Neural cell (in vitro differentiated cells): ENCODE measurements around the gene PRIMA1. TPM values are rescaled to one million over a fixed set of nuclear protein-coding genes. Genes with fewer than 3 reads are reported as not detected.

Experiments
- H2AFZ ChIP-seq: fragments of 200-600, 300-800 bp; sonication (generic), shearing (Covaris generic); 2 replicates; pipeline ENCODE4 v1.6.0; 2014; ENCODE audit warnings: low read depth, mild to moderate bottlenecking, antibody characterized with exemption, low read length, moderate library complexity
- H3F3A ChIP-seq: fragments of 200-600 bp; shearing (Covaris generic); 2 replicates; pipeline ENCODE4 v1.6.1; 2016; ENCODE audit warnings: mild to moderate bottlenecking, moderate library complexity, mixed read lengths, antibody characterized with exemption, low read length; ENCODE audit not compliant: insufficient read depth, poor library complexity, severe bottlenecking
- H3K27ac ChIP-seq: fragments of 200-600, 300-800 bp; sonication (generic), shearing (Covaris generic); 2 replicates; pipeline ENCODE4 v1.5.1; 2014; ENCODE audit warnings: mild to moderate bottlenecking, low read length, moderate library complexity
- H3K27me3 ChIP-seq: fragments of 300-800, 200-600 bp; sonication (generic), shearing (Covaris generic); 2 replicates; pipeline ENCODE4 v1.6.0; 2014; ENCODE audit warnings: mild to moderate bottlenecking, low read depth, low read length, moderate library complexity; ENCODE audit not compliant: insufficient read depth
- H3K36me3 ChIP-seq: fragments of 300-800, 200-600 bp; sonication (generic), shearing (Covaris generic); 2 replicates; pipeline ENCODE4 v1.5.1; 2014; ENCODE audit warnings: mild to moderate bottlenecking, antibody characterized with exemption, low read length, moderate library complexity; ENCODE audit not compliant: insufficient read depth
- H3K4me2 ChIP-seq: fragments of 300-800, 200-600 bp; sonication (generic), shearing (Covaris generic); 2 replicates; pipeline ENCODE4 v1.6.0; 2014; ENCODE audit warnings: mild to moderate bottlenecking, low read length
- H3K4me3 ChIP-seq: fragments of 300-800, 200-600 bp; sonication (generic), shearing (Covaris generic); 2 replicates; pipeline ENCODE4 v1.5.1; 2014; ENCODE audit warnings: mild to moderate bottlenecking, low read length, moderate library complexity
- H3K79me2 ChIP-seq: fragments of 200-600 bp; shearing (Covaris generic); replicated peaks from 2 replicates; pipeline ENCODE4 v1.6.0; 2014; ENCODE audit warnings: mild to moderate bottlenecking, low read length, moderate library complexity; ENCODE audit not compliant: insufficient read depth
- H3K9ac ChIP-seq: fragments of 300-800, 200-600 bp; sonication (generic), shearing (Covaris generic); 2 replicates; pipeline ENCODE4 v1.6.1; 2016; ENCODE audit warnings: mild to moderate bottlenecking, low read length, mixed read lengths
- H3K9me2 ChIP-seq: fragments of 200-600 bp; shearing (Covaris generic); 2 replicates; pipeline ENCODE4 v1.6.1; 2016; ENCODE audit warnings: mild to moderate bottlenecking, low read length, mixed read lengths; ENCODE audit not compliant: insufficient read depth
- H3K9me3 ChIP-seq: fragments of 200-600, 300-800 bp; sonication (generic), shearing (Covaris generic); 2 replicates; pipeline ENCODE4 v1.6.1; 2016; ENCODE audit warnings: mild to moderate bottlenecking, mixed run types, low read length, moderate library complexity, mixed read lengths
- H4K20me1 ChIP-seq: fragments of 200-600 bp; shearing (Covaris generic); 2 replicates; pipeline ENCODE4 v1.6.1; 2016; ENCODE audit warnings: mild to moderate bottlenecking, mixed run types; ENCODE audit not compliant: insufficient read depth
- EP300 ChIP-seq: fragments of 450-650 bp; conservative IDR thresholded peaks from 2 replicates; pipeline ENCODE4 v1.6.1; 2014; ENCODE audit warnings: antibody characterized with exemption, mild to moderate bottlenecking, moderate library complexity; ENCODE audit not compliant: poor library complexity, severe bottlenecking
- EZH2 ChIP-seq: fragments of 200-600, 300-800 bp; shearing (Covaris generic), sonication (generic); IDR thresholded peaks from 2 replicates; pipeline ENCODE4 v1.6.1; 2014; ENCODE audit warnings: antibody characterized with exemption, low read length, borderline replicate concordance, mild to moderate bottlenecking; ENCODE audit not compliant: insufficient read depth, poor library complexity, severe bottlenecking
- MXI1 ChIP-seq: fragments of 450-650 bp; conservative IDR thresholded peaks from 2 replicates; pipeline ENCODE4 v1.6.1; 2014; ENCODE audit warnings: antibody characterized with exemption, mild to moderate bottlenecking; ENCODE audit not compliant: poor library complexity, severe bottlenecking
- POLR2AphosphoS5 ChIP-seq: IDR thresholded peaks from 2 replicates; pipeline ENCODE4 v1.6.1; 2012
- RAD21 ChIP-seq: fragments of 450-650 bp; conservative IDR thresholded peaks from 2 replicates; pipeline ENCODE4 v1.6.1; 2014; ENCODE audit warnings: antibody characterized with exemption, mild to moderate bottlenecking, moderate library complexity
- SMC3 ChIP-seq: fragments of 450-650 bp; conservative IDR thresholded peaks from 2 replicates; pipeline ENCODE4 v1.6.1; 2014; ENCODE audit warnings: antibody characterized with exemption, mild to moderate bottlenecking, moderate library complexity; ENCODE audit not compliant: poor library complexity
- TAF1 ChIP-seq: IDR thresholded peaks from 2 replicates; pipeline ENCODE4 v1.6.1; 2012; ENCODE audit warnings: low read depth
- polyA plus RNA-seq: library from polyadenylated mRNA; depleted of rRNA; stranded (reverse); fragments of >200 nt; gene quantifications from 2 replicates; pipeline ENCODE4 v1.2.3, GENCODE V29; 2014
- TF ChIP-seq, protein P1 (sequence below): IDR thresholded peaks from 2 replicates; pipeline ENCODE4 v1.6.1; 2012; ENCODE audit warnings: borderline replicate concordance
- TF ChIP-seq, protein P2 (sequence below): fragments of 450-650 bp; IDR thresholded peaks from 2 replicates; pipeline ENCODE4 v1.5.1; 2014; ENCODE audit warnings: antibody characterized with exemption, mild to moderate bottlenecking, moderate library complexity; ENCODE audit not compliant: poor library complexity, severe bottlenecking

Gene PRIMA1
- polyA plus RNA-seq, 1 donor from 2014 or later = not detected

DNA sequence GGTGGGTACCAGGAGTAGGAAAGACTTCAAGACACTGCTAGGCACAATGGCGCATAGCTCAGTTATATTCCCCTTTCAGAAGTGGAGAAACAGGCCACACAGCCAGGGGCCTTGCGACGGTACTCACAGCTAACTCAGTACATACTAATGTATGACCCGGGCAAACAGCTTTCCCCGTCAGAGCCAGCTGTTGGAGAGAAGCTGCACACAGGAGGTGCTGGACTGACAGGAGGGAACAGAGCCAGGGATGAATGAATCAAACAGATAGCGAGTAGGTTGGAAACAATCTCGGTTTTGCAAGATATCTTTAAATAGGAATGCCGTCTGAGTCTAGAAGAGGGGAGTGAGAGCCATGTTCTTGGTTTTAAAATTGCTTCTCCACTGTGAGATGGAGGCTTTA, 45.5 kb downstream of the PRIMA1 start:
- H3K4me2 ChIP-seq = no peak overlapping the region
- no peaks in the 10 kb centered on the region for H3K9me3 ChIP-seq
- H3K27ac ChIP-seq = no peak overlapping the region
- no peak overlapping the region for H3K4me3 ChIP-seq
- no peaks in the 10 kb centered on the region for H3K36me3 ChIP-seq
- H3K27me3 ChIP-seq = no peaks in the 10 kb centered on the region
- H2AFZ ChIP-seq = no peak overlapping the region
- no peaks in the 10 kb centered on the region for H3K9me2 ChIP-seq
- TF ChIP-seq RAD21 (no peak), TAF1 (no peak), POLR2AphosphoS5 (no peak), EZH2 (no peak), EP300 (no peak), SMC3 (no peak), MXI1 (no peak)
- TF ChIP-seq, protein P1, sequence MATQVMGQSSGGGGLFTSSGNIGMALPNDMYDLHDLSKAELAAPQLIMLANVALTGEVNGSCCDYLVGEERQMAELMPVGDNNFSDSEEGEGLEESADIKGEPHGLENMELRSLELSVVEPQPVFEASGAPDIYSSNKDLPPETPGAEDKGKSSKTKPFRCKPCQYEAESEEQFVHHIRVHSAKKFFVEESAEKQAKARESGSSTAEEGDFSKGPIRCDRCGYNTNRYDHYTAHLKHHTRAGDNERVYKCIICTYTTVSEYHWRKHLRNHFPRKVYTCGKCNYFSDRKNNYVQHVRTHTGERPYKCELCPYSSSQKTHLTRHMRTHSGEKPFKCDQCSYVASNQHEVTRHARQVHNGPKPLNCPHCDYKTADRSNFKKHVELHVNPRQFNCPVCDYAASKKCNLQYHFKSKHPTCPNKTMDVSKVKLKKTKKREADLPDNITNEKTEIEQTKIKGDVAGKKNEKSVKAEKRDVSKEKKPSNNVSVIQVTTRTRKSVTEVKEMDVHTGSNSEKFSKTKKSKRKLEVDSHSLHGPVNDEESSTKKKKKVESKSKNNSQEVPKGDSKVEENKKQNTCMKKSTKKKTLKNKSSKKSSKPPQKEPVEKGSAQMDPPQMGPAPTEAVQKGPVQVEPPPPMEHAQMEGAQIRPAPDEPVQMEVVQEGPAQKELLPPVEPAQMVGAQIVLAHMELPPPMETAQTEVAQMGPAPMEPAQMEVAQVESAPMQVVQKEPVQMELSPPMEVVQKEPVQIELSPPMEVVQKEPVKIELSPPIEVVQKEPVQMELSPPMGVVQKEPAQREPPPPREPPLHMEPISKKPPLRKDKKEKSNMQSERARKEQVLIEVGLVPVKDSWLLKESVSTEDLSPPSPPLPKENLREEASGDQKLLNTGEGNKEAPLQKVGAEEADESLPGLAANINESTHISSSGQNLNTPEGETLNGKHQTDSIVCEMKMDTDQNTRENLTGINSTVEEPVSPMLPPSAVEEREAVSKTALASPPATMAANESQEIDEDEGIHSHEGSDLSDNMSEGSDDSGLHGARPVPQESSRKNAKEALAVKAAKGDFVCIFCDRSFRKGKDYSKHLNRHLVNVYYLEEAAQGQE = no peak
- TF ChIP-seq, protein P2, sequence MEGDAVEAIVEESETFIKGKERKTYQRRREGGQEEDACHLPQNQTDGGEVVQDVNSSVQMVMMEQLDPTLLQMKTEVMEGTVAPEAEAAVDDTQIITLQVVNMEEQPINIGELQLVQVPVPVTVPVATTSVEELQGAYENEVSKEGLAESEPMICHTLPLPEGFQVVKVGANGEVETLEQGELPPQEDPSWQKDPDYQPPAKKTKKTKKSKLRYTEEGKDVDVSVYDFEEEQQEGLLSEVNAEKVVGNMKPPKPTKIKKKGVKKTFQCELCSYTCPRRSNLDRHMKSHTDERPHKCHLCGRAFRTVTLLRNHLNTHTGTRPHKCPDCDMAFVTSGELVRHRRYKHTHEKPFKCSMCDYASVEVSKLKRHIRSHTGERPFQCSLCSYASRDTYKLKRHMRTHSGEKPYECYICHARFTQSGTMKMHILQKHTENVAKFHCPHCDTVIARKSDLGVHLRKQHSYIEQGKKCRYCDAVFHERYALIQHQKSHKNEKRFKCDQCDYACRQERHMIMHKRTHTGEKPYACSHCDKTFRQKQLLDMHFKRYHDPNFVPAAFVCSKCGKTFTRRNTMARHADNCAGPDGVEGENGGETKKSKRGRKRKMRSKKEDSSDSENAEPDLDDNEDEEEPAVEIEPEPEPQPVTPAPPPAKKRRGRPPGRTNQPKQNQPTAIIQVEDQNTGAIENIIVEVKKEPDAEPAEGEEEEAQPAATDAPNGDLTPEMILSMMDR = no peak
- no peak overlapping the region for H3K9ac ChIP-seq
- no peaks in the 10 kb centered on the region for H4K20me1 ChIP-seq
- H3K79me2 ChIP-seq = no peaks in the 10 kb centered on the region
- no peaks in the 10 kb centered on the region for H3F3A ChIP-seq

DNA sequence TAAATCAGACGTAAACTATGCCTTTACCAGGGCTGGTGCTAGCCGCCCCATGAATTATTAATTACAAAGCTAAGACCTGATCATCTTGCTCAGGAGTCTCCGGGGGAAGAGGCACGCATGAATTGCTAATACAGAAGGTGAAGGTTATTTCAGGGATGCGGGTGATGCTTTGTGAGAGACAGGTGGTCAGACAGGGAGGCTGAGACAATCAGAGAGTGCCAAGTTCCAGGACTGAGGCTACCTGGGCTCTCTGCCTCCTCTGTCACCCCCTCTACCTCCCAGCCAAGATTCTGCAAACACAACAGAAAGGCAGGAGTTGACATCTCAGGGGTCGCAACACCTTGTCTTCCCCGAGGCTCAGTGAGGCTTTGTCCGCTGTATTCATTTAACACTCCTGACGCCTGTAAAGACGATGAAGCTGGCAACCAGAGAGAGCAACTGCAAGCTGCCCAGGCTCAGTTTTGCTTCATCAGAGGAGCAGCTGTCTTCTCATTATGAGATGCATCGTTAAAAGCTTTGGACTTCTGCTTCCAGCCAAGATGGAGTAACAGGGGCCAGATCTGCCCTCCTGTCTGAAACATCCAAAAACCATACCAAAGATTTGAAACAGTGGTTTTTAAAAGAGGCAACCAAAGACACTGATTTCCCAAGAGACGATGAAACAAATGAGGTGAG, 46.6 kb downstream of the PRIMA1 start:
- H2AFZ ChIP-seq = no peak overlapping the region
- H3K79me2 ChIP-seq = no peaks in the 10 kb centered on the region
- TF ChIP-seq, protein P1 = no peak
- no peak for TF ChIP-seq RAD21
- no peak for TF ChIP-seq POLR2AphosphoS5
- TF ChIP-seq TAF1 = no peak
- TF ChIP-seq EP300 = no peak
- TF ChIP-seq EZH2 = no peak
- no peak for TF ChIP-seq SMC3
- TF ChIP-seq MXI1 = no peak
- no peak overlapping the region for H3K27ac ChIP-seq
- H3K27me3 ChIP-seq = no peaks in the 10 kb centered on the region
- no peaks in the 10 kb centered on the region for H3K36me3 ChIP-seq
- H3K9ac ChIP-seq = no peak overlapping the region
- H3K4me2 ChIP-seq = no peak overlapping the region
- no peaks in the 10 kb centered on the region for H3K9me3 ChIP-seq
- no peaks in the 10 kb centered on the region for H4K20me1 ChIP-seq
- no peaks in the 10 kb centered on the region for H3F3A ChIP-seq
- H3K9me2 ChIP-seq = no peaks in the 10 kb centered on the region
- H3K4me3 ChIP-seq = no peak overlapping the region
